Hematopoietic multipotent progenitor cell treated with erythropoietin and hydrocortisone succinate and interleukin-3 and kit ligand, for 17 days (in vitro differentiated cells): ENCODE measurements around the gene NUMBL.

Source experiments
- DNase-seq: peaks from one replicate; pipeline ENCODE4 v3.0.0-alpha.2; 2015; ENCODE audit warnings: low spot score

Gene NUMBL

DNA sequence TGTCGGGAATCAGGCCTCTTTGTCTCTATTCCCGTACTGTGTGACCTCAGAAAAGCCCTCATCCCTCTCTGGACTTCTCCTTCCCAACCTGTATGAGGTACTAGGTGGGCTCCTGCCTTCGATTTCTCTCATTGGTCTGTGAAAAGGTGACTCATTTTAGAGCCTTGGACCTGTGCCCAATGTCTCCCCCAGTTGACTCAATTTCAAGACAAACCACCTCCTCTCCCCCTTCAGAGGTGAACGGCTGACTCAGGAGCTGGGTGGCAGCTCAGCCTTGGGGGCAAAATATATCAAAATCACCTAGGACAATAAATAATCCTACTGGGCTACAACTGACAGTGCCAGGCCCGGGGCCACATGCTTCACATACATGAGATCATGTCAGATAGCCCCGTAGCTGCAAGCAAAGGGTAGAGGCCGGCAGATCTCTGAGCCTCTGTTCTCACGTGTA lies 25.6 kb upstream of the NUMBL start:
- DNase-seq = peak; percentile 77

DNA sequence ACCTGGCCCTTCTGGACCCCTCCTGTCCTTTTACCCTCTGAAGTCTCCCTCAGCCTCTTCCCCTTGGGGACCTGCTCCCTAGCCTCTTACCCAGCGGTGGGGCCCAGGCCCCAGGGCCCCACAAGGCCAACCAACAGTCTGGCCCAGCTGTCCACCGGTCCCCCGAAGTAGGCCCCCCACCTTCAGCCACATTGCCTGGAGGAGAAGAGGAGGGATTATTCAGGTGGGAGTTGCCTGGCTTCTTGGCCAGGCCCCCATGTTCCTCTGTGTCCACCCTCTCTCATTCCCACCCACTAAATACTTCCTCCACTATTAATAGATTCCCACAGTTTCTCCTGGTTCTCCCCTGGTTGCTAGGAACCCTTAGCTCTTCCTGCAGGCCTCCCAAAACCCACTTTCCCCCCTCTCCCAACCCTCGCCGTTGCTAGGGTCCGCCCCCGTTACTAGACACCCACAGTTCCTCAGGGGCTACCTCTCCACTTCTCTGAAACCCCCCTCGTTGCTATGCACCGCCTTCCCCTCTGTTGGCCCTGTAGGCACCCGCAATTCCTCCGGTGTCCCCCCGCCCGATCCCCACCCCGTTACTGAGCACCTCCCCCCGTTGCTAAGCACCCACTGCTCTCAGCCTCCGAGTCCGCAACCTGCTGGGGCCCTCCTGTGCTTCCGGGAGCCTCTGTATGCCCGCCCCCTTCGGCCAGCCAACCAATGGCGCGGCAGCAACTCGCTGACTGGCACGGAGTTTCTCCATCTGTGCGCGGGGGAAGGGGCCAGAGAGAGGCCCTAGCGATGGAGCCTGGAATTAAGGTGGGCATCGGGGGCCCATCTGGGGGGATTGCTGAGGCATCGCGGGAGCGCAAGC lies 24.2 kb upstream of the NUMBL start:
- DNase-seq = peak; percentile 91

DNA sequence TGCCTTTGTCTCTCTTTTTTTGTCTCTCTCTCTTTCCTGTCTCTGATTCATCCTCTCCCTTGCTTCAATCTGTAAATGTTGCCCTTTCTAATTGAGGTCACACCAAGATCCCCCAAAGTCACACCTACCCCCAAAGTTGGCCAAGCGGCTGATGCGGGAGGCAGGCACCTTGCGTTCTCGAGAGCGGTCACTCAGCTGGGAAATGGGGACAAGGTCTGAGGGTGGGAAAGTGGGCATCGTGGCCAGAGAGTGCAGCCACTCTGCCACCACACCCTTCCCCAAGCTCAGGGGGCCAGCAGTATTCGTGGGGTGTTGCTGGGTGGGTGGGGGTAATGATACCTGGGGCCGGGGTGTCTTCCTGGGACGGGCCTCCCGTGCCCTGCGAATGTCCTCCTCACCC lies 23.5 kb upstream of the NUMBL start:
- DNase-seq = no peak

DNA sequence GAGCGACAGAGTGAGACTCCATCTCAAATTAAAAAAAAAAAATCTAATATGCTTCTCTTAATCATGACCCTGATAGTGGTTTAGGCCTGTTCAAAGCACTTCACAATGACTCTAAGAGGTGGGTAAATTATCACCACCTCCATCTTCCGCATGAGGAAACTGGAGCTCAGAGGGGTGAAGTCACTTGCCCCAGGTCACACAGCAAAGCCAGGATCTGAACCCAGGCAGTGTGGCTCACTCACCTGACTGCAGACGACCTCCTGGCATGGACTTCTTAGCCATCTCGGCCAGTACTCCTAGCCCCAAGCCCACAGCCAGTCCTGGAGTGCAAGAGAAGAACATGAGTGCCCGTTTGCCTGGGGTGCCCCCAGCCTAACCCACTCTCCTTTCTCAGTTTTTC lies 19.4 kb upstream of the NUMBL start:
- no peak for DNase-seq

DNA sequence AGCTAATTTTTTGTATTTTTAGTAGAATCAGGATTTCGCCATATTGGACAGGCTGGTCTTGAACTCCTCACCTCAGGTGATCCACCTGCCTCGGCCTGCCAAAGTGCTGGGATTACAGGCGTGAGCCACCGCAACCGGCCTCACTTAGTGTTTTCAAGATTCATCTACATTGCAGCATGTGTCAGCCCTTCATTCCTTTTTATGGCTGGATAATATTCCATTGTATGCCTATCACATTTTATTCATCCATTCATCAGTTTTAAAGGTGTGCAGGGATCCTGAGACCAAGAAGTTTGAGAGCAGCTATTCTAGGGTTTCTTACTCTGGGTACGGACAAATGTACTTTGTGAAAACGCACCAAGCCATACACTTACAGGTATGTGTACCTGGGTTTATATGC lies 17.2 kb upstream of the NUMBL start:
- no peak for DNase-seq

DNA sequence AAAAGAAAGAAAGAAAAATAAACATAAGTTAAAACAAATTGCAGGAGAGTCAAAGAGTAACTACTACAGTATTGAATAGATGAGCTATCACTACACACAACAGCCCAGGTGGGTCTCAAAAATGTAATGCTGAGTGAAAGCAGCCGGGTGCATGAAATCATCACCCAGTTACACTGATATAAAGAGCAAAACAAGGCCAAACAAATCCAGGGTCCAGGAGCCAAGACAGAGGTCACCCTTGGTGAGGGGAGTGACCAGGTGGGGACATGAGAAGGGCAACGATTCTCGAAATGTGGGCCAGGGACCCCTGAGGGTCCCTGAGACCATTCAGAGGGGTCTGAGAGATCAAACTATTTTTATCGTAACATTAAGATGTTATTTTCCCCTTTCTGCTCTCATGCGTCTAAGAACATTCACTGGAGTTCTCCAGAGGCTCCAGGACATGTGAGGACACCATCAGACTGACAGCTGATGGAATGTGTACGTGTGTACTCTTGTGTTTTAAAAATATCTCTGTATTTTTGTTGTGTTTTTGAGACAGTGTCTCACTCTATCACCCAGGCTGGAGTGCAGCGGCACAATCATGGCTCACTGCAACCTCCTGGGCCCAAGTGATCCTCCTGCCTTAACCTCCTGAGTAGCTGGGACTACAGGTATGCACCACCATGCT lies 15.6 kb upstream of the NUMBL start:
- DNase-seq = no peak

DNA sequence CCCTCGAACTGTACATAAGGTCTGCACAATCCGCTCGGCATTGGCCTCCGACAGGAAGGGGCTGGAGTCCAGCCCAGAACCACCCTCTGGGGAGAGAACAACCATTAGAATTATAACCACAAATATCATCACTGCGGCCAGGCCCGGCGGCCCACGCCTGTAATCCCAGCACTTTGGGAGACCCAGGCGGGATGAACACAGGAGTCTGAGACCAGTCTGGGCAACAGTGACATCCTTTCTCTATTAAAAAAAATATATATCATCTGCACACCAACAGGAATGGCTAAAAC lies 14.9 kb upstream of the NUMBL start:
- DNase-seq = no peak

DNA sequence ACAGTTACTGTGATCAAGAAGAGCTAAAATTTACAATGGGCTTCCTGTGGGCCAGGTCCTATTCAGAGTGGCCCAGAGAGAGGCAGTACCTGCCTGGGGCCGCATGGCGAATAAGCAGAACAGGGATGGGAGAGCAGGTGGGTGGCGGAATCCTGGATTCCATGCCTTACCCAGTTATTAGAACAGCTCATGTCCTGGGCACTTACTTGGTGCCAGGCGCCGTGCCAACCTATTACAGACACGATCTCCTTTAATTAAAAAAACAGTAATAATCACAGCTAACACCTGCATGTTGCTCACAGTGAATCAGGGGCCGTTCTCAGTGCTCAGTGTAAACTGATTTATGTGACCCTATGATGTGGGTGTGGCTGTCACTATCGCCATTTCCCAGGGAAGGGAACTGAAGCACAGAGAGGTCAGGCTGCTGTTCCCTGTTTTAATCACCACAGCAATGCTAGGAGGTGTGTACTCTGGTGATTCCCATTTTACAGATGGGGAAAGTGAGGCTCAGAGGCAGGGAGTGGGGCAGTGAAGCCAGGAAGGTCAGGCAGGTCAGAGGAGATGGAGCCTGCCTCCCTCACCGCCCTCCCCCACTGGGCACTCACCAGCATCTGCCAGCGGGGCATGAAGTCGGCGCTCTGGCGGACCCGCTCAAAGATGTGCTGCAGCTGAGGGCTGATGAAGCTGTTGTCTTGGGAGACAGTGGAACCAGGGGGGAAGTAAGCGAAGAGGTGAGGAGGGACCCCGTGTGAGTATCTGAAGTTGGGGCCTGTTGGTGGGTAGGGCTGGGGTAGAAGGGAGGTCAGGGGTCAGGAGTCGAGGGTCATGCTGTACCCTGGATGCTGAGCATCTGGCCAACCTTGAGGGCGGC lies 14.3 kb upstream of the NUMBL start:
- DNase-seq = no peak

DNA sequence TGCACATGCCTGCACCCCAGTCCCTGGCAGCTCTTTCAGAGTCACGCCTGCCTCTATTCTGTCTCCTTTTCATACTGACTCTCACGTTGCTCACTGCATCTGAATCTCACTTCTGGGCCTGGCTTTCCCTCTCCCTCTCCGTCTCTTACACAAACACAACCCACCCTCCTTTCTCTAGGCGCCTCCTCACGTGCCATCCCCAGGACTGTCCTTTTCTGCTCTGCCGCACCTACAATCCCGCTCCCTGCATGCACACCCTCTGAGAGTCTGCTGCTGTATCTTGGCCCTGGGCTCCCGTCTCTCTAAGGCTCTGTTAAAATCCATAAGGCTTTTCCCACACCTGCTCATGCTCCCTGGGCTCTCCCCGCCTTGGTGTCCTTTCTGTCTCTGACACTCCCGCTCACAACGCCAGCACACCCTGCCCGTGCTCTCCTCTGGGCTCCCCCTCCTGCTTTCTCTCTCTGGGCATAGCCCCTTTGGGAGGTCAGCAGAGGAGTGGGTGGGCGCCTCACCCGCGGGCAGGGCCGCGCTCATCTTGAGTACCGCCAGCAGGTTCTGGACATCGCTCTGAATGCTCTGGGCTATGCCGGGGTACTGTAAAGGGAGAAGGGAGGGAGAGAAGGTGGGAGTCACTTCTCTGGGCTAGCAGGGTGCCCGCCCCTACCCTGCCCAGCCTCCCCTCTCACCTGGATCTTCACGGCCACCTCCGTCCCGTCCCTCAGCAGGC lies 12.7 kb upstream of the NUMBL start:
- DNase-seq = no peak

DNA sequence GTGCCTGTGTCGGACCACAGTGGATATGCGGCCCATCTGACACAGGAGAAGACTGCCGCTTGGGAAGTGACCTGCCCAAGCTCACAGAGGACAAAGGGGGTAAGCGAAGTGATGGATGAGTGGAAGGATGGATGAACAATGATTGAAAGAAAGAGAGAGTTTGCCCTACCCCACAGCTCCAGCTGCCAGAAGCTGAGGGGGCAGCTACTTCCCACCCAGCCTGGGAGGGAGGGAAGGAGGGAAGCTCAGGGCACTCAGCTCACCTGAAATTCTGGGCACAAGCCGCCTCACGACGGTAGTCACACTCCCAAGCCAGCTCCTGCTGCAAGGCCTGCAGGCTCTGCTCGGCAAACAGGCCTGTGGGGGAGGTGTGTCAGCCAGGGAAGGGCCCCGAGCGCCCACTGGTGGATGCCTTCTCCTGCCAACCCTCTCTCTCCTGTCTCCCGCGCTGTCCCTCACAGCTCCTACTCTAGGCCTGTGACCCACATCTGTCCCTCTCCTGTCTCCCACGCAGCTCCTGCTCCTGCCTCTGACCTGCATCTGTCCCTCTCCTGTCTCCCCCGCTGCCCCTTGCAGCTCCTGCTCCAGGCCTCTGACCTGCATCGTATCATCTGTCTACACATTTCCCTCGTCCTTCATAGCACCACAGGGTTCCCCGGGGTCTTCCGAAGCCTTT lies 12.0 kb upstream of the NUMBL start:
- peak; percentile 61 for DNase-seq

DNA sequence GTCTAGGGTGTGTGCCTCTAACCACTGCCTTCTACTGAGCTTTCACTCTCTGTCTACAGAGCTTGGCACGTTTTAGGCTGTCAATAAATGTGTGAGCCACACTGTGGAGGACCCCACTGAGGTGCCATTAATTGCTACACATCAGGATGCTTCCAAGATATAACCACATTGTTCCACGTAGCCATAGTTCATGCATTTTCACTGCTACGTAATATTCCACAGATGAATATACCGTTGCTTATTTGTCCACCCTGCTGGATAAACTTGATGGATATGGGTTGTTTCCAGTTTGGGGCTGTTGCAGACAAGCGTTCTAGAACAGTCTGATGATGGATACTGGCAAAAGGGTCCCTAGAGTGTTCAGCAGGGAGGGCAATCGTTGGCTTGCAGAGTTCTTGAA lies 11.3 kb upstream of the NUMBL start:
- DNase-seq = no peak

DNA sequence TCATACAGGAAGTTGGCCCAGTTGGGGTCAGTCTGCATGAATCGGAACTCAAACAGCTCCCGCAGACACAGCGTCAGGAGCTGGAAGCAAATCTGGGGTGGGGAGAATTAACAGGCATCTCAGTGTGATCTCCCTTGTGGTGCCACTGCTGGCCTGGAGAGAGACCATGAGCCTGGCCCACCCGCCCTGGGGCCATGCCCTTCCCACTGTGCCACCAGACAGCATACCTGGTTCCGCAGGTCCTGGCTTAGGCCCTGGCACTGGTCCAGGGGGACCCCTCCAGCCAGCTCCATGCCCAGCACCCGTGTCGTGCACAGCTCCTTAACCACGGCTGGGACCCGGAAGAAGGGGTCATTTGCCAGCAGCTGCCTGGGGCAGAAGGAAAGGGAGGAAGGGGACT lies 9.6 kb upstream of the NUMBL start:
- no peak for DNase-seq

DNA sequence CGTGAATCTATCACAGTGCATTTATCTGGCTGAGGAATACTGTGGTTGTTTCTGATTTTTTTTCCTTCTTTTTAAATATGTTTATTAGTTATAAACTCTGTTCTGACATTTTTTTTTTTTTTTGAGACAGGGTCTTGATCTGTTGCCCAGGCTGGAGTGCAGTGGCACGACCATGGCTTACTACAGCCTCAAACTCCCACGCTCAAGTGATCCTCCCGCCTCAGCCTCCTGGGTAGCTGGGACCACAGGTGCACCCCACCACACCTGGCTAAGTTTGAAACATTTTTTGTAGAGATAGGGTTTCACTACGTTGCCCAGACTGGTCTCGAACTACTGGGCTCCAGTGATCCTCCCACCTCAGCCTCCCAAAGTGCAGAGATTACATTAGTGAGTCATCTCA lies 6.6 kb upstream of the NUMBL start:
- no peak for DNase-seq

DNA sequence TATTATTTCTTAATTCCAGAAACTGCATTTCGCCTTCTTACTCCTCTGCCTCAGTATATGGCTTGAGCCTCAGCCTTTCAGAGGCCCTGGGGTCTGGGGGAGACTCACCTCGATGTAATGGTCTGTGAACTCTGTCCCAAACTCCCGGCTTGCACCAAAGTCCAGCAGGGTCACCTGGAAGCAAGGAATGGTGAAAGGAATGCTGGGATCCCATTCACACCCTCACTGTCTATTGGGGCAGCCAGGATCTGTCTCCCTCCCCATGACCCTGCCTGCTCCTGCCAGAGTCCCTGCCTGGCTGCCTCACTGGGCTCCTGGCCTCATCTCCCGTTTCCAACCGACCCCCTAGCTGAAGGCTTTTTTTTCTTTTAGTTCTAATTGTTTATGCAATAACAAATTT lies 5.4 kb upstream of the NUMBL start:
- DNase-seq = no peak

DNA sequence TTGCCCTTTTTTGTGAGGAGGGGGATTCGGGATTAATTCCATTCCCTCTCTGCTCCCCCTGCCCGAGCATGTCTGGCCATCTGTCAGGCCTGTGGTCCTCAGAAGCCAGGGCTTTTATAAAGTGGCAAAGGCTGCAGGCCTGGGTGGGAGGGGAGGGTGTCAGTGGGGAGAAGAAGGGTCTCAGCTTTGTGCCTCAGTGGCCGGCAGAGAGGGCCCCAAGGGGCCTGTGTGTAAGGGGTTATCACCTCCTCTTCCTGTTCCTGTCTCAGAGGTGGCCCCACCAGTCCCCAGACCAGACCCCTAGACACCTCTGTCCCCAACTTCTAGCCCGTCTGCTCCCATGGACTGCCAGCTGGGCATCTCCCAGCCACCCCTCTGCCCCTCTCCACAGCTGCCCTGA lies 3.4 kb upstream of the NUMBL start:
- no peak for DNase-seq

DNA sequence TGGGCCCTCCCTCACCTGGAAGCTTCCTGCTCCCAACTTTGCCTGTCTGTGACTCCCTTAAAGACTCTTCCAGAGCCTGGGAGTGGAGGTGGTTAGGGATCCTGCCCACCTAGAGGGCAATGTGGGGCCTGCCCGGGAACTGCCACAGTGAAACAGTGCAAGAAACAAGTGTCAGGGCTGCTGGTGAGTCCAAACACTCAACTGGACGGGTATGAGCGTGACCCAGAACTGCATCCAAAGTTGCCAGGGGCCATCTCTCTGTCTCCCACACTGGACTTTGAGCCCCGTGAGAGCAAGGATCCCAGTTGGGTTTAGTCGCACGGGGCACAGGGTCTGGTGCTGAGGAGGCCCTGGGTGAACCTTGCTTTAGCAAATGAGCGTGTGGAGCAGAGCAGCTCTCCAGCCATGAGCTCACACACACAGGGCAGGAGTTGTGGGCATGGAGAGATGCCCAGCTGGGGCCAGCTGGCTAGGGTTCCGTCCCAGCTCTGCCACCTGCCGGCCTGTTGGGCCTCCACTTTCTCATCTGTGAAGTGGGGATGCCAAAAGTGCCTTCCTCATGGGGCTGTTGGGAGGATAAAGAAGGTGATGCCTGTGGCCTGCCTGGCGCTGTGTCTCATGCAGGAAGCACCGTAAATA lies 2.8 kb upstream of the NUMBL start:
- peak; percentile 57 for DNase-seq

DNA sequence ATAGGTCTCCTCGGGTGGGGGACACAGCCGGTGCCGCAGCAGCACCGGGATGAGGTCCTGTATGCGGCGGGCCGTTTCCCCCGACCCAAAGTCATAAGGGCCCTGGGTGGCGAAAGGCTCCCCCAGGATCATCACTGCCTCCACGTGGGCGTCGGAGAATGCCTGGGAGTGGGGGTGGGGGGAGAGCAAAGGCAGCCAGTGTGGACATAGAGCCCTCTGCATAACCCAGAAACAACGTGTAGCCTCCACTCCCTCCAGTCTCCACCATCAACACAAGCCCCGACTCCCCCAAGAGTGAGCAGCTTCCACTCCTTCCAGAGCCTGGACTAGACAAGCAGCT lies 1.7 kb upstream of the NUMBL start:
- no peak for DNase-seq

DNA sequence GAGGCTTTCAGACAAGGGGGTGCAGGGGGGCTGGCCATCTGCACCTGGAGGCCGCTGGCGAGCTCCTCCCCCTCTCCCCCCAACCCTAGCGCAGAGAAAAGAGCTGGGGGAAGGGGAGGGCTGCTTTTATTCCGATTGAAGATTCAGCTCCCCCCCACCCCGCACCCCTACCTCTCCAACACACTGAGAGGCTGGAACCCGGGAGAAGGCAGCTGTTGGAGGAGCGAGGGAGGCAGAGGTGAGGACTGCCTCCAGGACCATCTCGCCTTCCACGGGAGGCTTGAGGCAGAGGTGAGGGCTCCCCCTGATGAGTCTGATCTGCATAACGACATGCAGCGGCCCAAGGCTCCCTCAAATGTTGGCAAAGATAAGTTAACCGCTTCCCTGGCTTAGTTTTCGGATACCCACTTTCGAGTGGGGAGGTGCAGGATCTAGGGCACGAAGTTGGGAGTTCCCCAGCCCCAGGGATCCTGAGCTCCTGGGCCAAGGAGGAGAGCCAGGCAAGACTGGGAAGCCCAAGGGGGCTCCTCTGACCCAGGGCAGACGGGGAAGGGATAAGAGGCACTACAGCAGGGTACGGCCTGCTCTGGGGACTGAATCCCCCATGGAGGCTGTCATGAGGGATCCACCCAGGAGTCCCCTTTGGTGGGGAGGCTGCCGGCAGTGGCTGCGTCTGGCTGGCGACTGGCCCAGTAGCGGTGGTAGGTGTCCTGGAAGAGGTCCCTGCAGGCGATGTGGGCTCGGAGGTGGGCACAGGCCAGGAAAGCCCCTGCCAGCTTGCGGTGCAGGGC lies 1.2 kb upstream of the NUMBL start:
- DNase-seq = peak; percentile 50

DNA sequence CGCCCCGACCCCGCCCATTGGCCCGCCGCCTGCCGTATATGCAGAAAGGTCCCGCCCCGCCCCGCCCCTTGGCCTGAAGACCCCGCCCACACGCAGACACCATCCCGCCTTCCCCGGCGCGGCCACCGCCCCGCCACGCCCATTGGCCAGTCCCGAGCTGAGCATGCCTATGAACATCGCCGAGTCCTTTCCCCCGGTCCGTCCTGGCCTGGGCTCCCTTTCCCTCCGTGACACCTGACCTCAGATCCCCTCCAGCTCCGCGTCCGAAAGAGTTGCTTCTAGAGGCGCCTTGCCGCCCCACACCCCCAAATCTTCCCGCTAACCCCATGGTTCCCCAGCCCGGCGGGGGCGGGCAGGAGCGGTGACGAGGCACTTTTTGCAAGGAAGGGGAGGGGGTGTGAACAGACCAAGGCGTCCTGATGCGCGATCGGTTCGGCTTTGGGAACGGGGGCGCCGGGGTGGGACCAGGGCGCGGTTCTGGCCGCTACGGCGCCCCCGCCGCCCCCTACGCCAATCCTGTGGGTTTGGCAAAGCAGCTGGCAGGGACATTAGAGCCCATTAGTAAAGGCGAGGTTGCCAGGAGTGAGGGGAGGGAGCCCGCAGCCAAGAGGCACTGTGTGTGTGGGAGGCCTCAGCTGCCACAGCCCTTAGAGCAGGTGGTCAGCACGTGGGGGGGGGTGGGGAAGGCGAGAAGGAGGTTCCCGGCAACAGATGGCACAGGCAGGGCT lies 406 bp upstream of the NUMBL start:
- DNase-seq = peak; percentile 92
